Measurements from ENCODE around the gene ERCC6.

The ERCC6 gene

DNA sequence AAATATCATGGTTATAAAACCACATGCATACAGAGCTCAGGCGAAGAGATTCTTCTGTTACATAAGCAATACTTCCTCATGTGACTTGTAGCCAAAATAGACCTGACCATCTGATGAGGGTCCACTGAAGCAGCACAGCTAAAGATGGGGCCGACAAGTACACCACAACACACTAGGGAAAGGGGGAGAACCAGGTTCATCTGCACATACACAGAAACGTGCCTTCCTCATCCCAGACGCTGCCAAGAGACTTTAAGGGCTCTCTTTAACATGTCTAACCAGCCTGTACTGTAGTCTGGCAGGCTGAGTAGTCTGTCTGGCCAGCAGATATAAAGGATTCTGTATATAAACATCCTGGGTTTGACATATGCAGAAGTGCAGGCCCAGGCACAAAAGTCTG, 30.3 kb downstream of the ERCC6 start:
- DNase-seq = no peak

DNA sequence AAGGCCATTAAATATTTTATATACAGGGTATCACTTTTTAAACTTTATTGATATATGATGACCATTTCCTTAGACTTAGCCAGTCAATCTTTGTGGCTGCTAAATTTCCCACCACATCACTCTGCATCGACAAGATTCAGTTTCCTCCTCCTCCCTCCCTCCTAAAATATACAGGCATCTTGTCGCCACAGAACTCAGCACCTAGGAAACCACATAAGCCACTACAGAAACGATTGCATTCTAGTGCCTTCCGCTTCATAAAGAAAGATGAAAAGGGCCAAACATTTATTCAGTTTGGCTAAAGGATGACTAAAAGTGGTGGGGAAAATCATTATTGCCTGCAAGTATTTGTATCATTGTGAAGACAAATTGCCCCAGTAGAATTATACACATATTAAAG, 30.7 kb downstream of the ERCC6 start:
- no peak for DNase-seq

DNA sequence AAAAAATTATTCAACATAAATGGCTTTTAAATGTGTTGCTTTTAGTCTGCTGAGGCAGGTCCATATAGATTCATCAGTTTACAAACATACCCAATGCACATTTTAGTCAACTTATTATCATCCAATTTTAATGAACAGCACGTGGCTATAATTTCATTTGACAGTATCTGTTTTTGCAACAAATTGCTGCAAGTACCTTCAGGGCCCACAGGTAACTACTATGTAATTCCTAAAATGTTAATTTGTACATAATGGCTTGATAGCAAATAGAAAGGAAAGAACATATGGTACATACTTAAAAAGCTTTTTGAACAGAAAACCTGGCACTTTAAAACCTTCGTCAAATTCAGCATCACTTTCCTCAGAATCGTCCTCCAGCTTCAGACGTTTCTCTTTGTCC, 33.3 kb downstream of the ERCC6 start:
- DNase-seq = no peak

DNA sequence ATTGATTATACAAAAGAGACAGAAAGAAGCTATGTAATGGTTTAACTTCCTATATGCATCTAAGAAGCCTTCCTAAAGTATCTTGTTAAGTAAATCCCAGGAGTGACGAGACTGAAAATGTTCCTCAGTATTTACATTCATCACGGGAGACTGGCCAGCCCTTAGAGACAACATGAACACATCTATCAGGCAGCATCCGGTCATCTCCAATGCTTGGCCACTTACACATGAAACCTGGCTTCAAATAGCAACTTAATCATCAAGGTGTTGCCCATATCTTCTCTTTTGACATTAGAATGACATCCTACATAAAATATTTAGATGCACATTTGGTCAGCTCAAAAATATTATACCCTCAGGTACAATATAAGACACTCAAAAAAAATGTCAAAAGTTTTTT, 33.8 kb downstream of the ERCC6 start:
- no peak for DNase-seq

DNA sequence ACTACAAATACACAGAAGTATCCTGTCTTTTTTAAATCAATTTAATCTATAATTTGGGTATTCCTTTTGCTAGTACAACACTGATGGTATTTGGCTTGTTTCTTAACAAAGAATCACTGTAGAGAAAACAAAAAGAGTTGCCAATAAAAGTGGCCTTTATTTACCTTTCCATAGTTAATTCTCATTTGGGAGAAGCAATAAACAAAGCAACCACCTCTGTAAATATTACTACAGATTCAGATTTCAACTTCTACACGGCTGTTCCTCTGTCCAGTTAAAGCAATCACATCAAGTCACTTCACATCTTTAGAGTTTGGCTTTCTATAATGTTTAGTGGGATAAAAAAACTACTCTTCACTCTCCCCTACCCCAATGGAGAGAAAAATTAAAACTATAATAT, 34.4 kb downstream of the ERCC6 start:
- no peak for DNase-seq

DNA sequence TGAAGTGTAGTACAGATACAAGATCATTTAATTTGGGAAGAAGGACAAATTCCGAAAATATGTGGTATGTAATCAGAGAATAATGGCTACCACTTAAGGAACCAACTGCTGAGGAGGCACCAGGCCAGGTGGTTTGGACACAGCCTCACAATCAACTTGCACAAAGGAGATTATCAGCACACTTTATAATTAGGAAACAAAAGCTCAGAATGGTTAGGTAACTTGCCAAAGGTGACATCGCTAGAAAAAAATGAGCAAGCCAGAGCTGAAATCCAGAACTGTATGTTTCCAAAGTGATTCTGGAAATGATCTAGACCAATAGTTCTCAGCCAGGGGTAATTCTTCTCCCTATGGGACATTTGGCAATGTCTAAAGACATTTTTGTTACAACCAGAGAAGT, 36.6 kb downstream of the ERCC6 start:
- no peak for DNase-seq

DNA sequence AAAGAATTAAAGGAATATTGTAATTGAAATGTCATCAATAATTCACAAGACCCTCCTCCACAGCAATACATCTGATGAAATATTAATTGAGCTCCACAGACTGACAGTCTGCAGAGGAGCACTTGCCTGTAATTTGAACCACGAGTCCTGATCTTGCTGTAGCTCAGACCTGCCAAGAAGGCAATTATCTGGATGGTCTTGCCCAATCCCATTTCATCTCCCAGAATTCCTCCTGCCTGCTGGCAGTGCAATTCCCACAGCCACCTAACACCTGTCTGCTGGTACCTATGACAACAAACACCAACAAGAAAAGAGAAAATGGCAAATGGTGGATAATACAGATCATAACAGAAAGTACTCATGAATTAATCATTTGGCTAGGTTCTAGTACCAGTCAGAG, 38.5 kb downstream of the ERCC6 start:
- no peak for DNase-seq

DNA sequence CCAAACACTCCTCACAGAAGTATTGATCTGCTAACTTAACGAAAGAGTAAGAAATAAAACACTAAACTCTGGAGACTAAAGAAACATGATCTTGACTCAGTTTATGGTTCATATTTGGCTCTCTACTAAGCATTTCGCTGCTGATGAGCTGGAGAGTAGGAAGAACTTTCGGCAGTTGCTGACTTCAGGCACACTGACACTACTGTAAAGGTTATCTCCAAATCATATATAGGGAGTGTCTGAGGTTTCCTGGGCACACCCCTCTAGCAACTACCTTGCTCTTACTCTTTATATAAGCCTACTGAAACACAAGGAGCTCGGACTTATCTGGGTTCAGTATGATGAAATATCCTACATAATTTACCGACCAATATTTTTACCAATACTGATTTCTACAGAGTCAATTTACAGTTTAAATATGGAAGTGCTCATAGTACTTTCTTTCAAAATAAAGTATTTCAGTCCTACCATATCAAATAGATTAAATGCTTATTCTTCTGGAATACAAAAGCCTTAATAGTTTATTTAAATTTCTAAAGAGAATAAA, 39.5 kb downstream of the ERCC6 start:
- DNase-seq = no peak

DNA sequence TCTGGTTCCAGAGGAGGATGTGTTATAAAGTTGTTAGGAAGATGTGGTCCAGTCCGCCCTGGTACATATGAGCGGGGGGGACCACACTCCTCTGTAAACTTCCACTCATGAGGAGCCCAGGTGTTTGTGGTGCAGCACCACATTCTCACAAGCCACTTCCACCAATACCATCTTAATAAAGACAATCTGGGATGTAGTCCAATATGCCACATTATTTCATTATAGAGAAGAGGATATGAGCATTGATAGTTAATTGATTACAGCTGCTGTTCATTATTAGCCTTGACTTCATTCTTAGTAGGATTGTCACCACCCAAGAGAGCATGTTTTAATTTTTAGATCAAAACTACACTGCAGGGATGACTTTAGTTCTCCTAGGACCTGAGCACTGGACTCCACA, 40.5 kb downstream of the ERCC6 start:
- no peak for DNase-seq

DNA sequence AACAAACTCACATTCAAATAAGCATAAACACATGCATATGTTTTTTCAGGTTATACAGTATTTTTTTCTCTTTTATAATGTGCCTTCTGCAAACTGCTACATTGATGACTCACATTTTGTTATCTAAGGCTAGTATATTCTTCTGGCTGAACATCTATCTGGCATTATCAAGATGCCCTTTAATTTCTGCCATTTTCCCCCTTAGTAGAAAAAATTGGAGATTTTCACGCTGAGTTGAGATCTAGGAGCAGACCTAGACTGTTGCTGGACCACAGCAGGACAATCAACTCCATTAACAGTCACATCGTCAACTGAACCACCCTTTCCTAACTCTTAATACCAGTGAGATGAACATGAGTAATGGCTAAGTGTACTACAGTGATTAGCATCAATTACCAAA, 41.6 kb downstream of the ERCC6 start:
- DNase-seq = no peak

DNA sequence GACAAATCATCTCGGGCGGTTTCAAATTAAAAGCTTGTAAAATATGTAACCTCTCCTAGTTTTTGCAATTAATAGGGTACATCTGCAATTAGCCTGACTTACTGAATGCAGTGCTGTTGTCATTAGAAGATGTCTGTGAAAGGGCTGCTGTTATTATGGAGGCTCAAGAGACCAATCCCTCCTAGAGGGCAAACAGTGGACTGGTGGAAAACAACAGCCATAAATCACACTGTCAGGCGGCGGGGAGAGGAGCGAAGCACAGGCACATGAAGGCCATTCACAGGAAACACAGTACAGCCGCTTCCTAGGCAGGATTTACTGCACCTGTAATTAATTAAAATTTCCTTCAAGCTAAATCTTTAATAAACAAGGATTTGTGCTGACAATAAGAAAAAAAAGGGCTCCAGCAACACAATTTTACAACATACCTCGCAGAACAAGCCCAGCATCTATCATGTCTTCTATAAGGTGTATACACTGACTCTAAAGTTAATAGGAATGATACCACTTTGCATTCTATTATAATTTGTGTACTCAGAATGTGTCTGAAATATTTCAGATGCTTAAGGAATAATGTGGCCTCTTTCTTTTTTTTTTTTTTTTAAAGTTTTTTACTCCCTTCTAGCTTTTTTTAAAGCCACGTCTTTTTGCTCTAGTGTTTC, 50.7 kb downstream of the ERCC6 start:
- DNase-seq = no peak

DNA sequence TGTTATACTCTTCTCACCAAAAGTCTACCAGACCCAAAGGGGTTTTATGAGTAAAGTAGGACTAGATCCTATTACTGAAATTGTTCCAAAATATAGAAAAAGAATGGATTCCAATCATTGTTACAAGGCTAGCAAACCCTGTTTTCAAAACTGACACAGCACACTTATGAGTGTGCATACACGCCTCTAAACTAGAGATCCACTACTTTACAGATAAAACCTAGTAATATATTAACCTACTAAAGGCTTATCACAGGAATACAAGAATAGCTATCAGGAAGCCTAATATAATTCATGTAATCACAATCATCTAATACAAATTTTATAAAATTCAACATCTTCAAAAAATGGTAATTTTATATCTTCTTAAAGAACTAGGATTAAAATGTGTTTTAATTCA, 52.2 kb downstream of the ERCC6 start:
- DNase-seq = no peak

DNA sequence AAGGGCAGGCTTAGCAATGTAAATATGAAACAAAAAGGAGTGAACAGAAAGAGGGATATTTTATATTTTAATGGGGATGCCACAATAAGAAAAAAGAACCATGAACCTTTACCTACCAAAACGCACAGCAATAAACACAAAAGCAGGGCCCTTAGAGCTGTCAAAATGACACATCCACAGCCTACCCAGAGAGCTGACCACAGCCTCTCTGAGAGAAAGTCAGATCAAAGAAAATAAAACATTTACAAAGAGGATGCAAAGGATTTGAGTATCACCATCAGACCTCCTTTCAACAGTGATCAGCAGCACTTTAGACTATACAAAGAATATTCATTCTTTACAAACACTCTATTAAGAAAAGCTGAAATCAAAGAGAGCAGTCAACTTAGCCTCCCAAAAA, 52.9 kb downstream of the ERCC6 start:
- DNase-seq = no peak

DNA sequence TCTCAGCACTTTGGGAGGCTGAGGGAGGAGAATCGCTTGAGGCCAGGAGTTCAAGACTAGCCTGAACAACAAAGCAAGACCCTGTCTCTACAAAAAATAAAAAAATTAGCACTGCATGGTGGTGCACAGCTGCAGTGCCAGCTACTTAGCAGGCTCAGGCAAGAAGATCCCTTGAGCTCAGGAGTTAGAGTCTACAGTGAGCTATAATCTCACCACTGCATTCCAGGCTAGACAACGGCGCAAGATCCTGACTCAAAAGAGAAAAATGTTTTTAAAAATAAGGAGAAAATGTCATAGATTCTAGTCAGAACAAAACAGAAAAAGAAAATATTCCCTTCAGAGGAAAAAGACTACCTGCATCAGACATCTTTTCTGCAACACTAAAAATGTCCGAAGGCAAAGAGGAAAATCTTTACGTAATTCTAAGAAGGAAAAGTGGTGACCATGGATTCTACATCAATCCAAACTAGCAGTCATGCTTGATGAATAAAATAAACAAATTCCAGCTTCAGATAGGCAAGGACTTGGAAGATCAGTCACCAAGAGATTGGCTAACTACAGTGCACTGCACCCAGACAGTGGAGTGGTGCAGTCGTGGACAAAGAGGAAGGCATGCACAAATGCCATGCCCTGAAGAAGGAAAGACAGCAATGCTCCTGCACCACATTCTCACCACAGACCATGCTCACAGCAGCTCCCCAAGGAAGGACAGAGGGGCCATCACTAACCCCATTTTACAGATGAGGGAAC, 54.3 kb downstream of the ERCC6 start:
- DNase-seq = no peak

DNA sequence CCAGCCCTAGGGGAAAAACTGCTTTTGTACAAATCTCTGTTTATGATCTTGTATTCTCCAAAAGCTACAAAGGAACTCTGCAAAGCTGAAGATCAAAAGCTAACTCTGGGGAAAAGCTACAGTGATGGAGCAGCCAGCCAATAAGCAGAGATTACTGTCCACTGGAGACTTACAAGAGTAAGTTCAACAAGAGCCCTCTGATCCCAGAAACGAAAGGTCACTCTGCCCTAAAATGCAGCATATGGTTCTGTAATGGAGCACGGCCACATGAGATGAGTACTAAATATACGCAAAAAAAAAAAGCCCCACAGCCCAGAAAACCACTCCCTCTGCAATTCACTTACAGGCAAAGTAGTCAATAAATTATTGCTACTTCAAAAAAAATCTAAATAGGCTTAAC, 60.1 kb downstream of the ERCC6 start:
- DNase-seq = no peak

DNA sequence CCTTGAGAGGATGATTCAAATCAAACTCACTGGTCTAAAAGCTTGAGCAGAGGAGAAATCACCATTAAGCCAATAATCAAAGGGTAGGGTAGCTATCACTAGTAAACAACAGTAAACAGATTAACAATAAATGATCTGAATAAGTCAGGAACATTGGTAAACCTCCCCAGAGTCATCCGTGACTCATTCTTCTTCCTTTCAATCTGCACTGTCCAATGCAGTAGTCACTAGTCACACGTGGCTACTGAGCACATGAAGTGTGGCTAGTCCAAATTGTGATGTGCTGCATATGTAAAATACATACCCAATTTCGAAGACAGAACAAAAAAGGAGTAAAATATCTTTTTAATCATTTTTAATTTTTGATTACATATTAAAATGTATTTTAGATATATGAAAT, 64.0 kb downstream of the ERCC6 start:
- no peak for DNase-seq

DNA sequence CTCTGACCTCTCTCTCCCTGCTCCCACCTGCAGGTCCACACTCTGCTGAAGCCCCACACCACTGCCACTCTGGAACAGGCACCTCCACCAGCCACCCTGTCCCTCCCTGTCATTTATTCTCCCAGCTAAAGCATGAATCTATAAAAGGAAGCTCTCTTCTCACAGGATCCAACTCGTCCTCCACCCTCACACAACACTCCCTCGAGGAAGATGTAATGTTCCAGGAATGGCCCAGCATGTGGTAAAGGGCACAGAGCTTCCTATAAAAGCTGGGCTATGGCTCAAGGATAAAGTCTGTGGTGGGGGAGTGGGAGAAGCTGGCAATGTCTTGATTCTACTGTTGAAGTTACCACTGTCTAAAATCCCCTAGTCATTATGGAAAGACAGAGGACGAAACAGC, 67.4 kb downstream of the ERCC6 start:
- DNase-seq = no peak

DNA sequence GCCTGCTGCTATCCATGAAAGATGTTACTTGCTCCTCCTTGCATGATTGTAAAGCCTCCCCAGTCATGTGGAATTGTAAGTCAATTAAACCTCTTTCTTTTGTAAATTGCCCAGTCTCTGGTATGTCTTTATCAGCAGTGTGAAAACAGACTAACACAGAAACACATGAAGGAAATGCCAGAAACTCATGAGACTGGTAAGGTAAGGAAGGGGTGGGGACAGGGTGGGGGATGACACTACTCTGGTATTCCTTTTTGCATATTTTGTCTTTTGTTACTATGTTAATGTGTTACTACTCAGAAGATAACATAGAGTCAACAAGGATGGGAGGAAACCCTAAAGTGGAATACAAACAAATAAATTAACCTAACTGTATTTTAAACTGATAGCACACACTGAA, 73.2 kb downstream of the ERCC6 start:
- DNase-seq = no peak

All from NCI-H526 (cell line).